OCI-LY1 (cell line): ENCODE measurements around the gene TGM5.

Source experiments
- H2AFZ ChIP-seq: fragments of 200-600 bp; sonication (generic), shearing (Covaris generic); 2 replicates; pipeline ENCODE4 v1.6.0; 2014; ENCODE audit warnings: antibody characterized with exemption, mild to moderate bottlenecking, low read length
- H3F3A ChIP-seq: fragments of 200-600 bp; sonication (generic), shearing (Covaris generic); 2 replicates; pipeline ENCODE4 v1.6.0; 2014; ENCODE audit warnings: mild to moderate bottlenecking, antibody characterized with exemption, low read length, moderate library complexity; ENCODE audit not compliant: insufficient read depth
- H3K27ac ChIP-seq: fragments of 200-600 bp; sonication (generic); 2 replicates; pipeline ENCODE4 v1.5.1; 2014; ENCODE audit warnings: low read length, mixed run types, mild to moderate bottlenecking, low read depth; ENCODE audit not compliant: poor library complexity, severe bottlenecking
- H3K27me3 ChIP-seq: fragments of 200-600 bp; sonication (generic); 2 replicates; pipeline ENCODE4 v1.6.0; 2014; ENCODE audit warnings: antibody characterized with exemption, mild to moderate bottlenecking, low read length, moderate library complexity; ENCODE audit not compliant: insufficient read depth
- H3K36me3 ChIP-seq: fragments of 200-600 bp; sonication (generic); 2 replicates; pipeline ENCODE4 v1.6.1; 2014; ENCODE audit warnings: mild to moderate bottlenecking, antibody characterized with exemption, low read length, moderate library complexity, mixed read lengths; ENCODE audit not compliant: insufficient read depth
- H3K4me1 ChIP-seq: fragments of 200-600 bp; sonication (generic); 2 replicates; pipeline ENCODE4 v1.5.1; 2014; ENCODE audit warnings: mild to moderate bottlenecking, low read length, moderate library complexity; ENCODE audit not compliant: insufficient read depth, severe bottlenecking
- H3K4me2 ChIP-seq: fragments of 200-600 bp; sonication (generic), shearing (Covaris generic); 2 replicates; pipeline ENCODE4 v1.6.1; 2014; ENCODE audit warnings: low read length
- H3K4me3 ChIP-seq: fragments of 200-600 bp; sonication (generic); 2 replicates; pipeline ENCODE4 v1.5.1; 2014; ENCODE audit warnings: low read length, low read depth, mild to moderate bottlenecking, mixed read lengths; ENCODE audit not compliant: poor library complexity, severe bottlenecking
- H3K79me2 ChIP-seq: fragments of 200-600 bp; shearing (Covaris generic); 2 replicates; pipeline ENCODE4 v1.6.1; 2016; ENCODE audit warnings: mixed run types, low read length, mixed read lengths; ENCODE audit not compliant: insufficient read depth
- H3K9ac ChIP-seq: fragments of 200-600 bp; sonication (generic), shearing (Covaris generic); 2 replicates; pipeline ENCODE4 v1.6.1; 2014; ENCODE audit warnings: mild to moderate bottlenecking, low read length, mixed read lengths
- H3K9me2 ChIP-seq: fragments of 200-600 bp; sonication (generic), shearing (Covaris generic); 2 replicates; pipeline ENCODE4 v1.6.1; 2014; ENCODE audit warnings: low read depth, mild to moderate bottlenecking, low read length, mixed read lengths
- H3K9me3 ChIP-seq: fragments of 200-600 bp; shearing (Covaris generic); 2 replicates; pipeline ENCODE4 v1.6.1; 2014; ENCODE audit warnings: low read length, mixed read lengths
- H4K20me1 ChIP-seq: fragments of 200-600 bp; sonication (generic), shearing (Covaris generic); 2 replicates; pipeline ENCODE4 v1.6.0; 2016; ENCODE audit warnings: mild to moderate bottlenecking, low read length; ENCODE audit not compliant: insufficient read depth
- EZH2 ChIP-seq: fragments of 200-600 bp; sonication (generic), shearing (Covaris generic); IDR thresholded peaks from 2 replicates; pipeline ENCODE4 v1.8.0; 2017; ENCODE audit warnings: borderline replicate concordance, mixed run types, mild to moderate bottlenecking, antibody characterized with exemption, low read length, moderate library complexity, mixed read lengths
- TF ChIP-seq, protein P1 (sequence below): fragments of 200-600 bp; sonication (generic), shearing (Covaris generic); IDR thresholded peaks from 2 replicates; pipeline ENCODE4 v1.5.1; 2017; ENCODE audit warnings: mild to moderate bottlenecking, antibody characterized with exemption, low read length, moderate library complexity, mixed read lengths

The TGM5 gene

DNA sequence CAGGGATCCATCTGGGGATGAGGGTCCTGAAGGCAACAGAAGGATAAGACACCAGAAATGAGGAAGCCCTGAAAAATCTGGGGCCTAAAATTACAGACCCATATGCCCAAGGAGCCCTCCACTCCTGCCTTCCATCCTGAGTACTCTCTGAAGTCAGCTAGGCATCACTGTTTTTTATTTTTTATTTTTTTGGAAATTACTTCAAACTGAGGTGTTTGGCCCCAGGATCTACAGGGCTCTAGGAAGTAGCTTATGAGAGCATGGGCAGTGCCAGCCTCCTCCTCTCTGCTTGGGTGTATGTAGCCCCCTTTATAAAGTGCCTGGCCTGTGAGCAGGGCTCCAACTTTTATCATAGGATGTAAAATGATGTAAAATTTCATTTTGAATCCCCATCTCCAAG is 53.8 kb downstream of the TGM5 start:
- TF ChIP-seq, protein P1, sequence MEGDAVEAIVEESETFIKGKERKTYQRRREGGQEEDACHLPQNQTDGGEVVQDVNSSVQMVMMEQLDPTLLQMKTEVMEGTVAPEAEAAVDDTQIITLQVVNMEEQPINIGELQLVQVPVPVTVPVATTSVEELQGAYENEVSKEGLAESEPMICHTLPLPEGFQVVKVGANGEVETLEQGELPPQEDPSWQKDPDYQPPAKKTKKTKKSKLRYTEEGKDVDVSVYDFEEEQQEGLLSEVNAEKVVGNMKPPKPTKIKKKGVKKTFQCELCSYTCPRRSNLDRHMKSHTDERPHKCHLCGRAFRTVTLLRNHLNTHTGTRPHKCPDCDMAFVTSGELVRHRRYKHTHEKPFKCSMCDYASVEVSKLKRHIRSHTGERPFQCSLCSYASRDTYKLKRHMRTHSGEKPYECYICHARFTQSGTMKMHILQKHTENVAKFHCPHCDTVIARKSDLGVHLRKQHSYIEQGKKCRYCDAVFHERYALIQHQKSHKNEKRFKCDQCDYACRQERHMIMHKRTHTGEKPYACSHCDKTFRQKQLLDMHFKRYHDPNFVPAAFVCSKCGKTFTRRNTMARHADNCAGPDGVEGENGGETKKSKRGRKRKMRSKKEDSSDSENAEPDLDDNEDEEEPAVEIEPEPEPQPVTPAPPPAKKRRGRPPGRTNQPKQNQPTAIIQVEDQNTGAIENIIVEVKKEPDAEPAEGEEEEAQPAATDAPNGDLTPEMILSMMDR = no peak
- TF ChIP-seq EZH2 = no peak
- Histone ChIP-seq H3K4me2 (no peak overlapping the region), H2AFZ (no peak overlapping the region), H4K20me1 (no peaks in the 10 kb centered on the region), H3K27me3 (peaks cover 14% of the 10 kb centered on the region), H3K9me3 (no peaks in the 10 kb centered on the region), H3K9ac (no peak overlapping the region), H3K4me1 (no peaks in the 10 kb centered on the region), H3K36me3 (no peaks in the 10 kb centered on the region), H3F3A (no peaks in the 10 kb centered on the region), H3K9me2 (no peaks in the 10 kb centered on the region), H3K4me3 (no peak overlapping the region), H3K27ac (no peak overlapping the region), H3K79me2 (no peaks in the 10 kb centered on the region)

DNA sequence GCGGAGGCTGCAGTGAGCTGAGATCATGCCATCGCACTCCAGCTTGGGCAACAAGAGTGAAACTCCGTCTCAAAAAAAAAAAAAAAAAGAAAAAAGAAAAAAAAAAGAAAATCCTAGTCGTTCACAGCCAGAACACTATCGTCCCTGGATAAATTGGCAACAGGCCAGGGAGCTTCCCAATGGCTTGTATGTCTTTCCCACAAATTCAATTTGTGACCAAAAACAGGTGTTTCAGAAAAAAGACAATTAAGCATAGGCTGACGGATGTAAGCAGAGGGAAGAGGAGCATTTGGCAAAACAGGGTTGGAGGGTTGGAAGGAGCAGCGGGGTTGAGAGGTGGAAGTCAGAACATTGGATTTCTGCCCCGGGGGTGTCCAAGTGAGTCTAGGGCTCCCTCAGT is 54.4 kb downstream of the TGM5 start:
- Histone ChIP-seq H3K4me2 (no peak overlapping the region), H3K27ac (no peak overlapping the region), H3K9me2 (no peaks in the 10 kb centered on the region), H3K36me3 (no peaks in the 10 kb centered on the region), H2AFZ (no peak overlapping the region), H3K27me3 (peaks cover 14% of the 10 kb centered on the region), H3F3A (no peaks in the 10 kb centered on the region), H3K4me3 (no peak overlapping the region), H4K20me1 (no peaks in the 10 kb centered on the region), H3K9ac (no peak overlapping the region), H3K4me1 (no peaks in the 10 kb centered on the region), H3K9me3 (no peaks in the 10 kb centered on the region), H3K79me2 (no peaks in the 10 kb centered on the region)
- TF ChIP-seq EZH2 = no peak
- TF ChIP-seq, protein P1 = no peak

GRCh38 chr15:43211224-43211735 is 55.4 kb downstream of the TGM5 start:
- H3K4me1 ChIP-seq = no peaks in the 10 kb centered on the region
- no peaks in the 10 kb centered on the region for H3F3A ChIP-seq
- H3K27me3 ChIP-seq = peaks cover 14% of the 10 kb centered on the region
- no peaks in the 10 kb centered on the region for H3K36me3 ChIP-seq
- H3K4me3 ChIP-seq = no peak overlapping the region
- H3K4me2 ChIP-seq = no peak overlapping the region
- no peaks in the 10 kb centered on the region for H4K20me1 ChIP-seq
- TF ChIP-seq EZH2 = no peak
- TF ChIP-seq, protein P1 = no peak
- no peak overlapping the region for H2AFZ ChIP-seq
- H3K9ac ChIP-seq = no peak overlapping the region
- no peak overlapping the region for H3K27ac ChIP-seq
- H3K9me2 ChIP-seq = no peaks in the 10 kb centered on the region
- no peaks in the 10 kb centered on the region for H3K79me2 ChIP-seq
- H3K9me3 ChIP-seq = no peaks in the 10 kb centered on the region
